ENCODE results near the gene FBXO46.

The FBXO46 gene

GRCh38 chr19:45730368-45731288 lies at the start of gene FBXO46:
Gene FBXO46, minus strand, starts transcription at chr19:45730896. Its CDS starts 17,401 bp downstream, at chr19:45713495.
- TF ChIP-seq ZFX (IDR thresholded peaks at IDR 0.05) (no peak), CTCF (conservative IDR thresholded peaks at IDR 0.05) (no peak)
- peak within 1 kb of the TSS; percentile 70 for H3K27ac ChIP-seq

- H3K27ac ChIP-seq = no peak overlapping the region
- TF ChIP-seq CTCF (conservative IDR thresholded peaks at IDR 0.05) = no peak
- TF ChIP-seq ZFX (IDR thresholded peaks at IDR 0.05) = no peak
Measured at GRCh38 chr19:45780146-45780447, 49.4 kb upstream of the FBXO46 start.

GRCh38 chr19:45779231-45780145 lies 48.8 kb upstream of the FBXO46 start:
- peak overlapping the region; percentile 23; the same call in 1 of the 2 replicates for H3K27ac ChIP-seq

GRCh38 chr19:45778010-45778661 lies 47.4 kb upstream of the FBXO46 start:
- TF ChIP-seq CTCF (conservative IDR thresholded peaks at IDR 0.05) (no peak), ZFX (IDR thresholded peaks at IDR 0.05) (no peak)
- no peak overlapping the region for H3K27ac ChIP-seq

More at GRCh38 chr19:45779231-45780145, 48.8 kb upstream of the FBXO46 start:
- TF ChIP-seq ZFX (IDR thresholded peaks at IDR 0.05) (no peak), CTCF (conservative IDR thresholded peaks at IDR 0.05) (peak; percentile 78)

- no peak overlapping the region for H3K27ac ChIP-seq
Measured at GRCh38 chr19:45777395-45777961, 46.8 kb upstream of the FBXO46 start.

GRCh38 chr19:45774765-45775164 lies 44.1 kb upstream of the FBXO46 start:
- TF ChIP-seq ZFX (IDR thresholded peaks at IDR 0.05) = no peak
- no peak; the same call in 1 of the 2 replicates for TF ChIP-seq CTCF (conservative IDR thresholded peaks at IDR 0.05)

More at GRCh38 chr19:45777395-45777961, 46.8 kb upstream of the FBXO46 start:
- no peak for TF ChIP-seq CTCF (conservative IDR thresholded peaks at IDR 0.05)
- TF ChIP-seq ZFX (IDR thresholded peaks at IDR 0.05) = no peak

More at GRCh38 chr19:45774765-45775164, 44.1 kb upstream of the FBXO46 start:
- no peak overlapping the region for H3K27ac ChIP-seq
